Vagina (tissue), 2 donors: Measurements from ENCODE around the gene BLM.

ENCODE experiments used
- CTCF ChIP-seq, 3 experiments: fragments of 450-650 bp in 2 of 3; fragments of 200-600 bp in 1 of 3; sonication (generic) in 1 of 3; IDR thresholded peaks; one replicate each; pipeline ENCODE4 v1.5.1; 2017 to 2019; ENCODE audit warnings: antibody characterized with exemption in 3 of 3, mild to moderate bottlenecking in 2 of 3, moderate library complexity in 2 of 3
- POLR2A ChIP-seq, 2 donors: fragments of 450-650 bp; IDR thresholded peaks; one replicate each; pipeline ENCODE4 v1.6.1; 2017; ENCODE audit warnings: antibody characterized with exemption in 2 of 2, mild to moderate bottlenecking in 2 of 2, moderate library complexity in 2 of 2

- TF ChIP-seq POLR2A (IDR thresholded peaks at IDR 0.05): no peak
- TF ChIP-seq CTCF (IDR thresholded peaks at IDR 0.05): no peak
These were observed 42.7 kb upstream of the BLM start for GRCh38 chr15:90674476-90674875.
